K562 (cell line): ENCODE measurements around the gene ZNF865. TPM values are rescaled to one million over a fixed set of nuclear protein-coding genes. Genes with fewer than 3 reads are reported as not detected.

ENCODE experiments used
- CHD1 ChIP-seq: fragments of 200-600 bp; sonication (generic); IDR thresholded peaks from one replicate; pipeline ENCODE4 v1.6.1; 2012; ENCODE audit warnings: mild to moderate bottlenecking, moderate library complexity, low read length, inconsistent platforms
- CREB1 ChIP-seq, 2 experiments: sonication (generic) in 1 of 2; formaldehyde crosslinking in 1 of 2; IDR thresholded peaks; 2 replicates each; pipeline versions ENCODE4 v1.6.1 to v1.8.0; 2012 to 2022; ENCODE audit warnings: inconsistent platforms in 1 of 2, mild to moderate bottlenecking in 1 of 2, missing genetic modification reagents in 1 of 2, moderate library complexity in 1 of 2
- DNMT1 ChIP-seq: fragments of 450-650 bp; IDR thresholded peaks from 2 replicates; pipeline ENCODE4 v1.6.1; 2016; ENCODE audit warnings: antibody characterized with exemption, mild to moderate bottlenecking
- EP300 ChIP-seq: IDR thresholded peaks from 2 replicates; pipeline ENCODE4 v1.6.1; 2012; ENCODE audit warnings: low read length, improper control_type of control experiment
- KLF16 ChIP-seq: IDR thresholded peaks from 2 replicates; pipeline ENCODE4 v1.6.1; 2016; ENCODE audit warnings: antibody characterized with exemption
- NCOA4 ChIP-seq: fragments of 450-650 bp; IDR thresholded peaks from 2 replicates; pipeline ENCODE4 v1.6.1; 2018; ENCODE audit warnings: mild to moderate bottlenecking; ENCODE audit not compliant: partially characterized antibody
- RBM25 ChIP-seq: fragments of 200-400 bp; formaldehyde crosslinking; IDR thresholded peaks from 2 replicates; pipeline ENCODE4 v1.6.1; 2018; ENCODE audit warnings: low read length, low read depth, moderate library complexity; ENCODE audit not compliant: severe bottlenecking
- SRSF9 ChIP-seq: fragments of 200-400 bp; formaldehyde crosslinking; IDR thresholded peaks from 2 replicates; pipeline ENCODE4 v1.6.1; 2017; ENCODE audit warnings: low read depth, low read length, borderline replicate concordance
- TAF15 ChIP-seq: fragments of 200-400 bp; formaldehyde crosslinking; IDR thresholded peaks from 2 replicates; pipeline ENCODE4 v1.6.1; 2017; ENCODE audit warnings: mild to moderate bottlenecking, low read depth, low read length, moderate library complexity
- TAF7 ChIP-seq: fragments of 450-650 bp; IDR thresholded peaks from 2 replicates; pipeline ENCODE4 v1.6.1; 2016; ENCODE audit warnings: missing genetic modification characterization, missing compliant biosample characterization
- TEAD1 ChIP-seq, 2 experiments: fragments of 450-650 bp in 1 of 2; sonication (generic) in 1 of 2; formaldehyde crosslinking; IDR thresholded peaks; 2 replicates each; pipeline versions ENCODE4 v1.4.0 to v1.8.0; 2020 to 2022; ENCODE audit warnings: mild to moderate bottlenecking in 2 of 2, missing genetic modification reagents in 1 of 2
- TEAD4 ChIP-seq, 2 experiments: sonication (generic) in 1 of 2; formaldehyde crosslinking in 1 of 2; IDR thresholded peaks; 2 replicates each; pipeline versions ENCODE4 v1.6.1 to v1.8.0; 2012 to 2022; ENCODE audit warnings: borderline replicate concordance in 1 of 2, inconsistent platforms in 1 of 2, low read length in 1 of 2, mild to moderate bottlenecking in 1 of 2, missing genetic modification reagents in 1 of 2
- ZNF12 ChIP-seq: sonication (generic); formaldehyde crosslinking; IDR thresholded peaks from 2 replicates; pipeline ENCODE4 v1.4.0; 2020; ENCODE audit warnings: mild to moderate bottlenecking, missing genetic modification reagents
- ZNF212 ChIP-seq: fragments of 450-650 bp; formaldehyde crosslinking; IDR thresholded peaks from 2 replicates; pipeline ENCODE4 v1.4.0; 2020; ENCODE audit warnings: mild to moderate bottlenecking
- ZNF232 ChIP-seq: sonication (generic); formaldehyde crosslinking; IDR thresholded peaks from 2 replicates; pipeline ENCODE4 v1.8.0; 2022; ENCODE audit warnings: mild to moderate bottlenecking, missing genetic modification reagents
- ZNF395 ChIP-seq: fragments of 200-800 bp; sonication (Bioruptor generic); IDR thresholded peaks from 2 replicates; pipeline ENCODE4 v1.6.1; 2017; ENCODE audit warnings: missing genetic modification characterization, missing compliant biosample characterization
- ZNF584 ChIP-seq: fragments of 200-800 bp; sonication (Bioruptor generic); IDR thresholded peaks from 2 replicates; pipeline ENCODE4 v1.6.1; 2016; ENCODE audit warnings: low read depth, mild to moderate bottlenecking, missing genetic modification characterization, missing compliant biosample characterization
- ZSCAN32 ChIP-seq: fragments of 450-650 bp; formaldehyde crosslinking; IDR thresholded peaks from 2 replicates; pipeline ENCODE4 v1.4.0; 2020; ENCODE audit warnings: mild to moderate bottlenecking, moderate library complexity
- polyA plus RNA-seq, 8 experiments: library from polyadenylated mRNA; depleted of rRNA in 4 of 8; stranded (reverse) in 5 of 8; unstranded in 3 of 8; fragments of >200 nt; fragmentation: Nextera tagmentation in 2 of 8; fragmentation: Illumina TruSeq in 1 of 8; extraction: Ambion mirVana in 2 of 8; extraction: Trizol in 1 of 8; gene quantifications; 2 replicates each; pipeline versions ENCODE4 v1.2.1 to v1.2.3, GENCODE V29; 2011 to 2014; ENCODE audit warnings: inconsistent platforms in 1 of 8, missing spikeins in 1 of 8
- total RNA-seq, 7 experiments: library from RNA; depleted of rRNA in 6 of 7; stranded (reverse); fragments of >200 nt in 6 of 7; fragmentation: Illumina TruSeq in 2 of 7; extraction: Trizol in 2 of 7; gene quantifications; 2 replicates each; pipeline versions ENCODE4 v1.2.1 to v1.2.3, GENCODE V29; 2011 to 2021; ENCODE audit warnings: low replicate concordance in 1 of 7
- TF ChIP-seq, protein P1 (sequence below), 2 experiments: fragments of 450-650 bp in 1 of 2; IDR thresholded peaks; 2 replicates each; pipeline ENCODE4 v1.6.1; 2011 to 2017; ENCODE audit warnings: low read depth in 2 of 2, antibody characterized with exemption in 1 of 2, borderline replicate concordance in 1 of 2, low read length in 1 of 2, mild to moderate bottlenecking in 1 of 2, mixed read lengths in 1 of 2; ENCODE audit not compliant: control insufficient read depth in 1 of 2
- TF ChIP-seq, protein P2 (sequence below): fragments of 250-450 bp; sonication (Bioruptor Pico); IDR thresholded peaks from 2 replicates; pipeline ENCODE4 v1.5.0; 2021
- TF ChIP-seq, protein P3 (sequence below), 2 experiments: fragments of 250-450 bp in 1 of 2; fragments of 450-650 bp in 1 of 2; sonication (Bioruptor Pico) in 1 of 2; IDR thresholded peaks; 2 replicates each; pipeline versions ENCODE4 v1.6.1 to v1.8.0; 2016 to 2021; ENCODE audit warnings: mild to moderate bottlenecking in 2 of 2, moderate library complexity in 2 of 2, missing compliant biosample characterization in 1 of 2, missing genetic modification characterization in 1 of 2

Gene ZNF865
- total and polyA plus RNA-seq, 9 of the 15 experiments (the other 6 are each of a cell fraction or from before 2014, with no cell fraction given) = 0.40 to 18.8 (median 1.6) TPM; not detected in 2

- TF ChIP-seq, protein P1, sequence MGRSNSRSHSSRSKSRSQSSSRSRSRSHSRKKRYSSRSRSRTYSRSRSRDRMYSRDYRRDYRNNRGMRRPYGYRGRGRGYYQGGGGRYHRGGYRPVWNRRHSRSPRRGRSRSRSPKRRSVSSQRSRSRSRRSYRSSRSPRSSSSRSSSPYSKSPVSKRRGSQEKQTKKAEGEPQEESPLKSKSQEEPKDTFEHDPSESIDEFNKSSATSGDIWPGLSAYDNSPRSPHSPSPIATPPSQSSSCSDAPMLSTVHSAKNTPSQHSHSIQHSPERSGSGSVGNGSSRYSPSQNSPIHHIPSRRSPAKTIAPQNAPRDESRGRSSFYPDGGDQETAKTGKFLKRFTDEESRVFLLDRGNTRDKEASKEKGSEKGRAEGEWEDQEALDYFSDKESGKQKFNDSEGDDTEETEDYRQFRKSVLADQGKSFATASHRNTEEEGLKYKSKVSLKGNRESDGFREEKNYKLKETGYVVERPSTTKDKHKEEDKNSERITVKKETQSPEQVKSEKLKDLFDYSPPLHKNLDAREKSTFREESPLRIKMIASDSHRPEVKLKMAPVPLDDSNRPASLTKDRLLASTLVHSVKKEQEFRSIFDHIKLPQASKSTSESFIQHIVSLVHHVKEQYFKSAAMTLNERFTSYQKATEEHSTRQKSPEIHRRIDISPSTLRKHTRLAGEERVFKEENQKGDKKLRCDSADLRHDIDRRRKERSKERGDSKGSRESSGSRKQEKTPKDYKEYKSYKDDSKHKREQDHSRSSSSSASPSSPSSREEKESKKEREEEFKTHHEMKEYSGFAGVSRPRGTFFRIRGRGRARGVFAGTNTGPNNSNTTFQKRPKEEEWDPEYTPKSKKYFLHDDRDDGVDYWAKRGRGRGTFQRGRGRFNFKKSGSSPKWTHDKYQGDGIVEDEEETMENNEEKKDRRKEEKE (IDR thresholded peaks at IDR 0.05; ENCODE audit: borderline replicate concordance in 1 of 2, control insufficient read depth in 1 of 2, low read depth in 2 of 2, low read length in 1 of 2) = no peak
- TF ChIP-seq TAF7 (tag) (no peak), CREB1 (IDR thresholded peaks at IDR 0.05) (no peak), CREB1 (CRISPR knock-in tag; IDR thresholded peaks at IDR 0.05) (no peak), ZNF232 (CRISPR knock-in tag) (0 out of 2 replicates have a peak, but pooled peaks have one; percentile 57), TAF15 (no peak), ZNF12 (CRISPR knock-in tag) (peak; percentile 21; the same call in 1 of the 2 replicates), EP300 (no peak), KLF16 (no peak), ZNF584 (CRISPR knock-in tag) (no peak), DNMT1 (no peak), SRSF9 (no peak), CHD1 (no peak), TEAD1 (CRISPR knock-in tag; IDR thresholded peaks at IDR 0.05) (no peak), ZNF395 (CRISPR knock-in tag) (no peak), TEAD4 (IDR thresholded peaks at IDR 0.05; ENCODE audit: low read length) (peak; percentile 31; the same call in 1 of the 2 replicates), TEAD4 (CRISPR knock-in tag; IDR thresholded peaks at IDR 0.05; ENCODE audit: borderline replicate concordance) (no peak), RBM25 (no peak), ZNF212 (CRISPR knock-in tag) (no peak), NCOA4 (no peak), ZSCAN32 (CRISPR knock-in tag) (no peak)
- TF ChIP-seq, protein P2, sequence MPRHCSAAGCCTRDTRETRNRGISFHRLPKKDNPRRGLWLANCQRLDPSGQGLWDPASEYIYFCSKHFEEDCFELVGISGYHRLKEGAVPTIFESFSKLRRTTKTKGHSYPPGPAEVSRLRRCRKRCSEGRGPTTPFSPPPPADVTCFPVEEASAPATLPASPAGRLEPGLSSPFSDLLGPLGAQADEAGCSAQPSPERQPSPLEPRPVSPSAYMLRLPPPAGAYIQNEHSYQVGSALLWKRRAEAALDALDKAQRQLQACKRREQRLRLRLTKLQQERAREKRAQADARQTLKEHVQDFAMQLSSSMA (CRISPR knock-in tag) = no peak
- TF ChIP-seq, protein P3, sequence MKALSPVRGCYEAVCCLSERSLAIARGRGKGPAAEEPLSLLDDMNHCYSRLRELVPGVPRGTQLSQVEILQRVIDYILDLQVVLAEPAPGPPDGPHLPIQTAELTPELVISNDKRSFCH (CRISPR knock-in tag; IDR thresholded peaks at IDR 0.05) = no peak
- TF ChIP-seq, protein P3 (tag; IDR thresholded peaks at IDR 0.05) = peak; percentile 81
Measured at GRCh38 chr19:55647732-55648584, 42.5 kb downstream of the ZNF865 start, which contains the start of gene CCDC106 (continued).
